Pancreas (tissue), 10 donors: ENCODE results near the gene HRH1. TPM values are rescaled to one million over a fixed set of nuclear protein-coding genes. Genes with fewer than 3 reads are reported as not detected.
"Not testable (repeated sequence)": the region's sequence is repeated elsewhere in the genome, so short reads cannot be mapped to it uniquely, and the experiment has no call there.

Source experiments
- ATAC-seq, 4 donors: fragments of 200-7000 bp; cut with Tn5 transposase; one replicate each; pipeline versions ENCODE4 v1.8.0 to v1.9.1; 2020; ENCODE audit warnings: mild to moderate bottlenecking in 4 of 4, moderate library complexity in 4 of 4
- DNase-seq, 6 donors: peaks; one replicate each; pipeline ENCODE4 v3.0.0-alpha.2; 2020
- FAIRE-seq: peaks from 2 replicates; lab custom pipeline; 2012; peaks lifted over from hg19 to GRCh38; lab: Jason Lieb, UNC
- H3K27ac ChIP-seq, 4 donors: fragments of 200-600 bp; sonication (generic); 1 replicate in 3 of 4; 2 replicates in 1 of 4; pipeline versions ENCODE4 v1.5.0 to v1.8.0; 2020
- H3K27me3 ChIP-seq, 4 donors: fragments of 200-600 bp; one replicate each; pipeline ENCODE4 v1.8.0; 2021
- H3K36me3 ChIP-seq, 3 donors: fragments of 200-600 bp; sonication (generic) in 1 of 3; one replicate each; pipeline versions ENCODE4 v1.5.0 to v1.8.0; 2020 to 2021
- H3K4me1 ChIP-seq, 3 donors: fragments of 200-600 bp; one replicate each; pipeline ENCODE4 v1.8.0; 2021
- H3K4me3 ChIP-seq, 4 donors: fragments of 200-600 bp; sonication (generic) in 2 of 4; one replicate each; pipeline versions ENCODE4 v1.5.0 to v1.8.0; 2020 to 2021
- H3K9me3 ChIP-seq, 4 donors: fragments of 200-600 bp; one replicate each; pipeline ENCODE4 v1.8.0; 2021
- WGBS, 2 donors: extraction: QIAGEN DNeasy Blood & Tissue Kit; methylation state at CpG; one replicate each; pipeline ENCODE4 v1.1.7; 2013; 5-methylcytosine and 5-hydroxymethylcytosine counted together
- intact Hi-C, 3 donors: fragments of 100-400 bp; cut with DNase I; formaldehyde crosslinking; loops; one replicate each; pipeline versions ENCODE4 v1.11.1 to v1.14.2; 2022
- polyA plus RNA-seq, 2 donors: library from polyadenylated mRNA; stranded (reverse); fragments of 200-250 nt; gene quantifications; one replicate each; pipeline ENCODE4 v1.2.3, GENCODE V29; 2013
- total RNA-seq, 6 donors: library from RNA; stranded (reverse); fragmentation: NEBNext Ultra II Directional in 4 of 6; extraction: Animal tissue kit (Norgen Biotek cat#: 25700) in 4 of 6; gene quantifications; one replicate each; pipeline versions ENCODE4 v1.2.1 to v1.2.4, GENCODE V29; 2021 to 2023
- TF ChIP-seq, protein P1 (sequence below), 4 donors: fragments of 200-600 bp; sonication (generic) in 3 of 4; IDR thresholded peaks; one replicate each; pipeline versions ENCODE4 v1.5.0 to v1.8.0; 2021; ENCODE audit warnings: antibody characterized with exemption in 4 of 4
- donor health status: healthy with polysubstance abuse.
- donor health status: DM: no; HTN: no; CAD: no; lungs with moderate emphysema.
- donor health status: DM: no; HTN: no; CAD: no.
- donor health status: control.
- donor health status: control.
- donor health status: Bipolar disorder and iron deficiency.
- donor health status: DM: yes; HTN: yes; CAD: no.
- donor health status: DM: no; HTN: no; CAD: no.
- donor health status: DM: no; HTN: no; CAD: no.
- donor health status: DM: yes; HTN: yes; CAD: no.

The HRH1 gene
- total and polyA plus RNA-seq, 8 donors: 0.16 to 1.3 (median 0.25) TPM

DNA sequence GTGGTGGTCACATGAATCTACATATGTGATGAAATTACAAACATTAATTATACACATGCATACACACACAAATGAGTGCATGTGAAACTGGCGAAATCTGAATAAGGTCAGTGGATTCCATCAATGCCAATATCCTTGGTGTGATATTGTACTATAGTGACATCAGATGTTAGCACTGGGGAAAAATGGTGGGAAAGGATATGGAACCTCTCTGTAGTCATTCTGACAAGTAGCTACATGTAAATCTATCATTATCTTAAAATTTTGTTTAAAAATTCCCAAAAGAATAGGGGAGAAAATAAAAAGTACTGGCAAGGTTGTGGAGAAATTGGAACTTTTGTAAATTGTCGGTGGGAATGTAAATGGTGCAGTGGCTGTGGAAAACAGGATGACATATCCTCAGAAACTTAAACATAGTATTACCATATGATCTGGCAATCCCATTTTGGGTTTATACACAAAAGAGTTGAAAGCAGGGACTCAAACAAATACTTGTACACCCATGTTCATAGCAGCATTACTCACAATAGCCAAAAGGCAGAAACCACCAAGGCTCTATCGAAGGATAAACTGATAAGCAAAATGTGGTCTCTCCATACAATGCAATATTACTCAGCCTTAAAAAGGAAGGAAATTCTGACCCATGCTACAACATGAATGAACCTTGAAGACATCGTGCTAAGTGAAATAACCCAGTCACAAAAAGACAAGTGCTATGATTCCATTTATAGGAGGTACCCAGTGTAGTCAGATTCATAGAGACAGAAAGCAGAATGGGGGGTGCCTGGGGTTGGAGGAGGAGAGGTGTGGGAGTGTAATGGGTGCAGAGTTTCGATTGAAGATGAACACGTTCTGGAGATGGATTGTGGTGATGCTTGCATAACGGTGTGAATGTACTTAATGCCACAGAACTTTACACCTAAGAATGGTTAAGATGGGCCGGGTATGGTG is 25.3 kb upstream of the HRH1 start:
- FAIRE-seq (no peak), DNase-seq (no peak), ATAC-seq (no peak)
- intact Hi-C loops: no loop called here
- no peaks in the 10 kb centered on the region for H3K4me1 ChIP-seq
- H3K27ac ChIP-seq: no peak overlapping the region
- WGBS, 2 donors: 63 to 82% methylated on average over 8 of the region's 8 CpGs
- H3K36me3 ChIP-seq: no peaks in the 10 kb centered on the region
- H3K27me3 ChIP-seq: no peaks in the 10 kb centered on the region
- H3K4me3 ChIP-seq: no peak overlapping the region
- TF ChIP-seq, protein P1, sequence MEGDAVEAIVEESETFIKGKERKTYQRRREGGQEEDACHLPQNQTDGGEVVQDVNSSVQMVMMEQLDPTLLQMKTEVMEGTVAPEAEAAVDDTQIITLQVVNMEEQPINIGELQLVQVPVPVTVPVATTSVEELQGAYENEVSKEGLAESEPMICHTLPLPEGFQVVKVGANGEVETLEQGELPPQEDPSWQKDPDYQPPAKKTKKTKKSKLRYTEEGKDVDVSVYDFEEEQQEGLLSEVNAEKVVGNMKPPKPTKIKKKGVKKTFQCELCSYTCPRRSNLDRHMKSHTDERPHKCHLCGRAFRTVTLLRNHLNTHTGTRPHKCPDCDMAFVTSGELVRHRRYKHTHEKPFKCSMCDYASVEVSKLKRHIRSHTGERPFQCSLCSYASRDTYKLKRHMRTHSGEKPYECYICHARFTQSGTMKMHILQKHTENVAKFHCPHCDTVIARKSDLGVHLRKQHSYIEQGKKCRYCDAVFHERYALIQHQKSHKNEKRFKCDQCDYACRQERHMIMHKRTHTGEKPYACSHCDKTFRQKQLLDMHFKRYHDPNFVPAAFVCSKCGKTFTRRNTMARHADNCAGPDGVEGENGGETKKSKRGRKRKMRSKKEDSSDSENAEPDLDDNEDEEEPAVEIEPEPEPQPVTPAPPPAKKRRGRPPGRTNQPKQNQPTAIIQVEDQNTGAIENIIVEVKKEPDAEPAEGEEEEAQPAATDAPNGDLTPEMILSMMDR (IDR thresholded peaks at IDR 0.05): no peak
- H3K9me3 ChIP-seq: no peaks in the 10 kb centered on the region

DNA sequence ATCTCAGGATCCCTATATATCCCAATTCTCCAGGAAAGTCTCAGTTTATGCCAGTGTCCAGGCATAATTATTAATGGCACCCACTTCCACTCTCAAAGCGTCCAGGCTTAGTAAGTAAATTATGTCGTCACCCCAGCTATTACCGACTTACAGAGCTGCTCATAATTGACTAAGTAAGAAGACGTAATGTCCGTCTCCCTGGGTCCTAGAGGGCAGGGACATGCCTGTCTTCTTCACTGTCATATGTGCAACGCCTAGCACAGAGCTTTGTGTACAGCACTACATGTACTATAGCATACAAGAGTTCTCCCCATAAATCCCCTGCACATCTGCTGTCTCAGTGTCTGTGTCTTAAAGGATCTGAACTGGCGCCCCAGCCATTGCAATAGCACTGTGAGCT is 23.9 kb upstream of the HRH1 start:
- WGBS, 2 donors: 73 to 76% methylated on average over 7 of the region's 7 CpGs
- ATAC-seq: no peak
- Histone ChIP-seq H3K9me3 (no peaks in the 10 kb centered on the region), H3K36me3 (no peaks in the 10 kb centered on the region), H3K4me3 (no peak overlapping the region), H3K27ac (no peak overlapping the region), H3K27me3 (no peaks in the 10 kb centered on the region), H3K4me1 (no peaks in the 10 kb centered on the region)
- no peak for DNase-seq
- FAIRE-seq: no peak
- intact Hi-C loops: no loop called here
- TF ChIP-seq, protein P1 (IDR thresholded peaks at IDR 0.05): no peak

DNA sequence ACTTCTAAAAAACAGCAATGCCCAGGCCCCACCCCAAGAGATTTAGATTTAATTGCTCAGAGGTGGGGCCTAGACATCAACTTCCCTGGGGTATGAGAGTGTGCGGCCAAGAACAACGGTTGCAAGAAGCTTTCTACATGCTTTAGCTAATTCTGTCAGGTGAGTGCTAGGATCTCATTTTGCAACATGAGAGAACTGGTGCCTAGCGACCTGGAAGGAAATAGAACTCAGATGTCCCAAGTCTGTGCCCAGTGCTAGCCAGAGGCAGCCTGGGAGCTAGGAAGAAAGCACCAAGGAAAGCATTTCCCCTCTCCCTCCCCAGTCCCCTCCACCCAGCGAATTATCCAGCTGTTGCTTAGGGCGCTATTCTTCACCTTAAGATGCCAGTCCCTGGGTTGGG is 22.9 kb upstream of the HRH1 start:
- Histone ChIP-seq H3K27ac (no peak overlapping the region), H3K36me3 (no peaks in the 10 kb centered on the region), H3K4me1 (no peaks in the 10 kb centered on the region), H3K27me3 (no peaks in the 10 kb centered on the region), H3K9me3 (no peaks in the 10 kb centered on the region), H3K4me3 (no peak overlapping the region)
- intact Hi-C loops: no loop called here
- WGBS, 2 donors: 60 to 67% methylated on average over 5 of the region's 5 CpGs
- TF ChIP-seq, protein P1 (IDR thresholded peaks at IDR 0.05): no peak
- FAIRE-seq: no peak
- ATAC-seq: no peak
- DNase-seq: no peak

DNA sequence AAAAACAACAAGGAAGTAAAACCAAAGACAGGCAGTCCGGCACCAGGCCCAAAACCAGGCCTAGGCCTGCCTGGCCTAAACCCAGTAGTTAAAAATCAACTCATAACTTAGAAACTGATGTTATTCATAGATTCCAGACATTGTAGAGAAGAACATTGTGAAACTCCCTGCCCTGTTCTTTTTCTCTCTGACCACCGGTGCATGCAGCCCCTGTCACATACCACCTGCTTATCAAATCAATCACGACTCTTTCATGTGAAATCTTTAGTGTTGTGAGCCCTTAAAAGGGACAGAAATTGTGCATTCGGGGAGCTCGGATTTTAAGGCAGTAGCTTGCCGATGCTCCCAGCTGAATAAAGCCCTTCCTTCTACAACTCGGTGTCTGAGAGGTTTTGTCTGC is 22.4 kb upstream of the HRH1 start:
- ATAC-seq, H3K9me3 ChIP-seq, DNase-seq, H3K4me3 ChIP-seq, H3K4me1 ChIP-seq, H3K36me3 ChIP-seq, H3K27ac ChIP-seq, FAIRE-seq, H3K27me3 ChIP-seq, intact Hi-C loops: not testable (repeated sequence)
- WGBS, 2 donors: 63 to 69% methylated on average over 6 of the region's 7 CpGs

DNA sequence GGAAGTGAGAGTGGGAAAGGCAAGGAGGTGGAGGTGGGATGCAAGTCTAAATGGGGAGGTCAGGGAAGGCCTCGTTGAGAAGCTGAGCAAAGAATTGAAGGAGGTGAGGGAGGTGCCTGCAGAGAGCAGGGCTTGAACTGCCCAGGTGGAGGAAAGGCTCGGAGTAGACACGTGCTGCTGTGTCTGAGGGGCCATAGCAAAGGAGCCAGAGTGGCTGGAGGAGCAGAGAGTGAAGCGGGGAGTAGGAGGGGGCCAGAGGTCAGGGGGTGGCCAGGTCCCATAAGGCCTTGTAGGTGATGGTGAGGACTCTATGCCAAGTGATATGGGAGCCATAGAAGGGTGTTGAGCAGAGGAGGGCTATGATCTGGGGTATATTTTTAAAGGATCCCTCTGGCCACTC is 21.4 kb upstream of the HRH1 start:
- H3K27ac ChIP-seq: no peak overlapping the region
- no peaks in the 10 kb centered on the region for H3K9me3 ChIP-seq
- DNase-seq (no peak), FAIRE-seq (no peak), ATAC-seq (no peak)
- no peaks in the 10 kb centered on the region for H3K4me1 ChIP-seq
- H3K4me3 ChIP-seq: no peak overlapping the region
- 53 to 68% methylated on average over 4 of the region's 4 CpGs for WGBS, 2 donors
- H3K36me3 ChIP-seq: no peaks in the 10 kb centered on the region
- intact Hi-C loops: no loop called here
- TF ChIP-seq, protein P1 (IDR thresholded peaks at IDR 0.05): no peak
- no peaks in the 10 kb centered on the region for H3K27me3 ChIP-seq
